HS-27A (cell line): Measurements from ENCODE around the gene SLC25A31.

Experiments used
- DNase-seq: peaks from one replicate; pipeline ENCODE4 v3.0.0-alpha.2; 2012; ENCODE audit warnings: low read depth, missing footprints

The SLC25A31 gene

DNA sequence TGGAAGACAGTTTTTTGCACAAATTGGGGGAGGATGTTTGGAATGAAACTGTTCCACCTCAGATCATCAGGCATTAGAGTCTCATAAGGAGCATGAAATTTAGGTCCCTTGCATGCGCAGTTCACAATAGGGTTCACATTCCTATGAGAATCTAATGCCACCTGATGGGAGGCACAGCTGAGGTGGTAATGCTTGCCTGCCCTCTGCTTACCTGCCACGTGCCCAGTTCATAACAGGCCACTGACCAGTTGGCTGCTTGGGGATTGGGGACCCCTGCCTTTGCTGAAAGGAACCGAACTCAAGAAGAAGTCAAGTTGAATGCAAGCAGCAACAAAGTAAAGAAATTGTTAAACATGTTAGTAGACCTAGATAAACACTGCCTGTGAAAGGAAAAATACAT lies 47.3 kb downstream of the SLC25A31 start:
- no peak for DNase-seq

- DNase-seq, result no peak
Observed at GRCh38 chr4:127778102-127778501, 47.9 kb downstream of the SLC25A31 start.

DNA sequence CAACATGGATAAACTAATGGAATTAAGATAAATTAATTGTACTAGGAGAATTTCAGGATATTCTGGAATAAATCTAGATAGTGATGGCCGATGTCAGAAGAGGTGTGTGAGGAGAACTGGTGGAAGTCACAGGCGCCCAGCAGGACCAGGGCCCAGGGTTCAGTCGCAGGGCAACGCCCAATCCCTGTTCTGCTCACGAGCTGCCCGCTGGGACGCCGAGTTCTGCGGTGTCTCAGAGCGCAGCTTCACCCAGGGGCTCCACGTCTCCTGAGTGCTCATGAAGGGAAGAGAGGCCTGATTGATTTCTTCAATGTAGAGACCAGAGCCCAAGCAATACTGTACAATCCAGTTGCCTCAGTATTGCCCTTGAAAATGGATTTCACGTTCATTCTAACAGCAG lies 50.4 kb downstream of the SLC25A31 start:
- DNase-seq, result no peak

DNA sequence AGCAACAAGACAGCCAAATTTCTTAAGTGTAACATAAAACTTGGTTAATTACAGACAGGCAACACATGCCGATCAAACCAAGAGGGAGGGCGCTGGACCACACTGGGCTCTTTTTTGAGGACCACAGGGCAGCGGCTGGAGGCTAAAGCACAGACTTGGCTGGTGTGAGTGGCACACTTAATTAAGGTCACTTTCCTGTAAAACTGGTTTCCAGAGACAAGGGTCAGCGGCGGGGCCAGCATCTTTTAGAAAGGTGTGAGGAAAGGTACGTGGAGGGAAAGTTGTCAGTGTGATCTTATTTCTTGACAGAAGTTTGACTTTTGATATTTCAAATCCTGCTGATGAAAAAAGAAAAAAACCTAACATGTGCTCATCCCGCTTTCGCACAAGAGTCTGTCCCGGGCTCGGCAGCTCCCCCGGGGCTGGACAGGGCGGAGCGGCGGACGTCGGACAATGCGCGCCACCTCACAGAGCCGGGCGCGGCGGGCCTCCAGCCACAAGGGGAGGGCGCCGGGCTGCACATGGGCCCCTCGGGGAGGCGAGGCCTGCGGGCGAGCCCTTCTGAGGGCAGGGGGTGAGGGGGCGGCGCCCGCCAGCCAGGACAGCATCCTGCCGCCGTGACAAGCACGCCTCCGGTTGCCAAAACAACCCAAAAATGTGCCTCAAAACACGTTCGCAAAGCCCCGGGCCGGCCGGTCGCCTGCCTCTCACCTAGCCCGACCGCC lies 51.3 kb downstream of the SLC25A31 start:
- peak; percentile 24 for DNase-seq

GRCh38 chr4:127782025-127782274 lies 51.8 kb downstream of the SLC25A31 start:
- no peak for DNase-seq

GRCh38 chr4:127782275-127783025 lies 52.2 kb downstream of the SLC25A31 start, which contains the start of gene HSPA4L:
HSPA4L (plus strand) TSS chr4:127782322; CDS start chr4:127782551, 229 bp downstream.
- peak; percentile 49 for DNase-seq

DNA sequence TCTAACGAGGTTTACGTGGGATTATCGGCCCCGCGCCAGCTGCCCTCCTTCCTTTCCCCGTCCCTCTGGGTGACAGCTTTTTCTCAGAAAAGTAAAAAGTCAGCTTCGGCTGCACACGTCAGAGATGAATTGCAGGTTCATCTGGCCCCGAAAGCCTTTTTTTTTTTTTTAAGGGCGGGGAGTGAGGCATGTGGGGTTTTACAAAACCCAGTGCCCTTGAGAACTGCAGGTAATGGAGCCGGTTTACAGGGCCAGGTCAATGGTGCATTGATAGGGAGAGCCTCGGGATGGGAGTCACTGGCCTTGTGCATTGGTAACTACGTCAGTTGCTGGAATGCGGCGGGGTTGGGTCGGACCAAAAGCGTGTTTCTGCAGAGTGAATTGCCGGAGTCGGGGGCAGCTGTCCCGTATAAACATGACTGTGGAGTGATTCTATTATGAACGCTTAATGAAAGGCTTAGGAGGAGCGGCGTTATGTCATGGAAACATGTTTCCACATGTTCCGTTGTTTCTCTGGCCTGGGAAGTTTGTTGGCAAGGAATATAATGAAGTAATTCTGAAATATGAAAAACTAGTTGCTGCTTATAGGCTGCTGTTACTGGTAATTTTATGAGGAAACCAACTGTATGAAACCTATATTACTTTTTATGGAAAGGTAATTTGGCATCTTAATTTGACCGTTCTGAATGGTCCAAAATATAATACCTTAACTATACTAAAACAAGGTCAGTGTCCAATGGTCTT lies 53.0 kb downstream of the SLC25A31 start:
- no peak for DNase-seq

DNA sequence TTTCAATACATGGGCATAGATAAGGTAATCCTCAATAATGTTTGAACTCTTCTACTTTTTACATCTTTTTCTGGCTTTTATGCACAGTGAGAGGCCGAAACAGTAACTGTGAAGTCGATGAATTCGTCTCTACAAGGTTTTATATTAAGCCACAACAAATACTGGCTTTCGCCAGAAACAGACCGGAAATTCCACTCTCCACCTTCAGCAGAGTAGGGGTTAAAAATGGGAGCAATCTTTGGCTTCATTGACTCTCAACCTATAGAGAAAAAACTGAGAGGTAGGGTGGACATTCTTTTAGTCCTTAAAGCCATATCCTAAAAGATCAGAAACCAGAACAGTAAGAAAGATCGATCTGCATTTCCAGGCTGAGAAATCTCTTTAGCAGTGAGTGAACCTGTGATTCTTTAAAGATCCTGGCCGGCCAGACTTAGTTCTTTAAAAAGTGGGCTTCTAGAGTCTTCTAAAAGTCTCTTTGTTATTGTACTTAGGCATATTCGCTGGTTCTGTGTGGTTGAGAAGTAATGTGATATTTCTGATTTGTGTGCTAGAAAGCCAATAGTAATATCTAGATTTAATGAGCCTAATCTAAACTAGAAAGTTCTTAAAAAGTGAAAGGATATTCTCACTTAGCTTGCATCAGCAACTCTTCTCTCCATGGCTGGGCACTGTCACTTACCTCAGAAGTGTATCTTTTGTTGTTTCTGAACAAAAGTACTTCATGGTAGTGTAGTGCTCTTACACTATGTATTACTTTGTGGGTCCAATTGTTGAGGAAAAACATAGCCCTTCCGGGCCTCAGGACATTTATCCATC lies 54.0 kb downstream of the SLC25A31 start:
- DNase-seq, result no peak

DNA sequence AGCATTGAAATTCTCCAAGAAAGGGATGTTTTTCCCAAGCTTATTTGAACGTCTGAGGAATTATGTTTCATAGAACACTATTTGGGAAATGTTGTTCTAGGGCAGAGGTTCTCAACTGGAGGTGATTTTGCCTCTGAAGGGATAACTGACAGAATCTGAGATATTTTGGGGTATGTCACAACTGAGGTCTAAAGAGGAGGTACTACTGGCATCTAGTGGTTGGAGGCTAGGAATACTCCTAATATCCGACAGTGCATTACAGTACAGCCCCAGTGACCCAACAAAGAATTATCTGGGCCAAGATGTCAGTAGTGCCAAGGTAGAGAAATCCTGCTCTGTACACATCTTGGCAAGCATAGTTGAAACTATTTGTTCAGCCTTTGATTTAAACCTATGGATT lies 58.3 kb downstream of the SLC25A31 start:
- DNase-seq, result no peak

DNA sequence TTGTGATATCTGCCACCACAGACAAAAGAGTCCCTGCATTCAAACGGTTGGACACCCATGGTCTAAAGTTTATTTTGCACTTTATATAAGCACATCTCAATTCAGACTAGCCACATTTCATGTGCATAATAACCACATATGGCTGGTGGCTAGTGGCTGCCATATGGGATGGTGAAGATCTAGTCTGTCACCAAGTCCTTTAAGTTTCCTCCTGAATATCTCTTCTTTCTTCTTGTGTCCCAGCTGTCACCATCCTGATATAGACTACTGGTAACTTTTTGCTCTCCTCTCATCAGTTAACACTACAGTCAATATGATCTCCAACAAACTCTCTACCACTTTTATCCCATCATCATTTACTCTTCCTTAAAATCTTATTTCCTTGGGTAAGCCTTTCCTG lies 61.2 kb downstream of the SLC25A31 start:
- no peak for DNase-seq

GRCh38 chr4:127793528-127793927 lies 63.3 kb downstream of the SLC25A31 start:
- DNase-seq, result no peak

DNA sequence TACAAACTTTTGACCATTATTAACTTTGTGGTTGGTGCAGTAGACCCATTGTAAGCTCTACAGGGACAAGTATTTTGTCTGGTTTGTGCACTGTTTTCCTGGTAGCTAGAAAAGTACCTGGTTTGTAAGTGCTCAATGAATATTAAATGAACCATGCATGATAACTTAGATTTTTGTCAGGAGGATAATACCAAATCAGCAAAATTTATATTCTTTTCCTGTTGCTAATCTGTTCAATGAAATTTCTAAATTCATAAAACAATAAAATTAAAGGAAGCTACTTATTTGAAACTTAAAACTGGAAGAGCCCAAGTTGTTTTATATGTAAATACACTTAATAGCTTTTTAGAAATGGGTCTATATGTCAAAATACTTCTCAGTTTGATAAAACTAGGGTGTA lies 69.5 kb downstream of the SLC25A31 start:
- no peak for DNase-seq

DNA sequence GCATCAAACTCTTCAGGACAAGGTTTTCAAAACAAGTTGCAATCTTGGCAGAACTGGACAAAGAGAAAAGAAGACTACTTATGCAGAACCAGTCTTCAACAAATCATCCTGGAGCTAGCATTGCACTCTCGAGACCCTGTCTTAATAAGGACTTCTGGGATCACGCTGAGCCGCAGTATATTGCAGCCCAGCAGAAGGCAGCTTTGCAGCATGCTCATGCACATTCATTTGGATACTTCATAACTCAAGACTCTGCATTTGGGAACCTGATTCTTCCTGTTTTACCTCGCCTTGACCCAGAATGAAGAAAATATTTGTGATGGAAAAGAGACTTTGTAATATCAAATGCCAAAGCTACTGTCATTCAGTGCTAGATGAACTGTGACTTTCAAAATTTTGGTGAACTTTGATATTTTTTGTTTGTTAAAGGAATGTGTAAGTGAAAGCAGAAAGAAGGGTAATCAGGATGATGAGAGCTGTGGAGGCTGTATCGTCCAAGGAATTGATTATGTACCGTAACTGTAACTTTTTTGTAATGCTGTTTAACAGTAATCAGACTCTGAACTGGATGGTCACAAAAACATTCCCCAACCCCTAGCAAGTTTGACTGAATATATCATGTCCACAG lies 79.1 kb downstream of the SLC25A31 start:
- no peak for DNase-seq

- no peak for DNase-seq
Observed at GRCh38 chr4:127810551-127810950, 80.4 kb downstream of the SLC25A31 start.

GRCh38 chr4:127822430-127822829 lies 92.2 kb downstream of the SLC25A31 start:
- no peak for DNase-seq
